ENCODE data around the gene GNPAT.

- TF ChIP-seq CTCF (IDR thresholded peaks at IDR 0.05 in 2 of 3, conservative IDR thresholded peaks at IDR 0.05 in 1 of 3; ENCODE audit: borderline replicate concordance in 1 of 3, insufficient read depth in 1 of 3, low read depth in 2 of 3, low read length in 2 of 3) (no peak), MAX (IDR thresholded peaks at IDR 0.05) (no peak), POLR2A (IDR thresholded peaks at IDR 0.05; ENCODE audit: borderline replicate concordance, extremely low read depth, insufficient read depth, insufficient read length) (no peak), RAD21 (IDR thresholded peaks at IDR 0.05; ENCODE audit: low read depth) (no peak), EZH2phosphoT487 (IDR thresholded peaks at IDR 0.05; ENCODE audit: borderline replicate concordance) (no peak), CBX3 (IDR thresholded peaks at IDR 0.05; ENCODE audit: low read depth) (no peak), EZH2 (IDR thresholded peaks at IDR 0.05) (no peak), SRF (IDR thresholded peaks at IDR 0.05; ENCODE audit: low read depth) (no peak), ZFX (IDR thresholded peaks at IDR 0.05) (no peak), POLR2AphosphoS5 (IDR thresholded peaks at IDR 0.05; ENCODE audit: low read depth, low read length) (no peak)
Observed at GRCh38 chr1:231284441-231284840, 43.4 kb downstream of the GNPAT start.
